Activated CD8-positive, alpha-beta memory T cell treated with anti-CD3 and anti-CD28 coated beads, Interleukin-2, amount 50 U/mL, for 1 hour (primary cell): ENCODE measurements around the gene LIMA1.

Experiments
- DNase-seq: peaks from one replicate; pipeline ENCODE4 v3.0.0-alpha.2; 2020; ENCODE audit errors: extremely low read depth

The LIMA1 gene

GRCh38 chr12:50132505-50133135, 150.7 kb downstream of the LIMA1 start:
- DNase-seq: no peak

- no peak for DNase-seq
These were observed 154.0 kb downstream of the LIMA1 start for GRCh38 chr12:50129290-50129689.

- DNase-seq: no peak
These were observed 155.8 kb downstream of the LIMA1 start for GRCh38 chr12:50127546-50127945.
